IPS DF 6.9 (cell line): ENCODE data around the gene HENMT1.
"Not testable (repeated sequence)": the region's sequence is repeated elsewhere in the genome, so short reads cannot be mapped to it uniquely, and the experiment has no call there.

ENCODE experiments used
- DNase-seq: peaks from one replicate; pipeline ENCODE4 v3.0.0-alpha.2; 2013; ENCODE audit warnings: low read depth, low spot score
- H3K27ac ChIP-seq: one replicate; pipeline ENCODE4 v1.5.1; 2013; ENCODE audit warnings: low read length, control low read depth
- H3K27me3 ChIP-seq: 2 replicates; pipeline ENCODE4 v1.6.1; 2013; ENCODE audit warnings: mild to moderate bottlenecking, low read length; ENCODE audit not compliant: control insufficient read depth, insufficient read depth
- H3K36me3 ChIP-seq: 2 replicates; pipeline ENCODE4 v1.6.1; 2013; ENCODE audit warnings: low read length; ENCODE audit not compliant: control insufficient read depth, insufficient read depth
- H3K4me1 ChIP-seq: 2 replicates; pipeline ENCODE4 v1.6.1; 2013; ENCODE audit warnings: low read length; ENCODE audit not compliant: control insufficient read depth, insufficient read depth
- H3K4me3 ChIP-seq: 2 replicates; pipeline ENCODE4 v1.5.1; 2013; ENCODE audit warnings: mild to moderate bottlenecking, low read length
- H3K9me3 ChIP-seq: 2 replicates; pipeline ENCODE4 v1.6.1; 2013; ENCODE audit warnings: low read length, inconsistent platforms; ENCODE audit not compliant: control insufficient read depth, insufficient read depth
- WGBS: extraction: QIAGEN DNeasy Blood & Tissue Kit; methylation state at CpG from one replicate; pipeline ENCODE4 v1.1.7; 2013; ENCODE audit warnings: mixed read lengths, missing lambda C conversion rate; ENCODE audit not compliant: insufficient read length, insufficient coverage; 5-methylcytosine and 5-hydroxymethylcytosine counted together

Gene HENMT1

GRCh38 chr1:108692724-108693655 lies 32.1 kb upstream of the HENMT1 start:
- WGBS: no CpG with 5 or more reads among the region's 36 CpGs
- no peaks in the 10 kb centered on the region for H3K9me3 ChIP-seq
- H3K27me3 ChIP-seq: no peaks in the 10 kb centered on the region
- no peak for DNase-seq
- H3K4me3 ChIP-seq: peak overlapping the region; percentile 82
- H3K4me1 ChIP-seq: no peaks in the 10 kb centered on the region
- H3K27ac ChIP-seq: no peak overlapping the region
- peaks cover 7% of the 10 kb centered on the region; the same call in 1 of the 2 replicates for H3K36me3 ChIP-seq

- no peaks in the 10 kb centered on the region for H3K27me3 ChIP-seq
- peak within 1 kb of the TSS; percentile 82 for H3K4me3 ChIP-seq
- peak; percentile 66 for DNase-seq
- peaks cover 4% of the 10 kb centered on the region; the same call in 1 of the 2 replicates for H3K36me3 ChIP-seq
- no peaks in the 10 kb centered on the region for H3K9me3 ChIP-seq
- H3K27ac ChIP-seq: no peak within 1 kb of the TSS
- WGBS: no CpG with 5 or more reads among the region's 59 CpGs
- no peaks in the 10 kb centered on the region for H3K4me1 ChIP-seq
These were observed 31.2 kb upstream of the HENMT1 start, which contains the start of gene PRPF38B for GRCh38 chr1:108691942-108692723. Gene PRPF38B (plus strand): TSS chr1:108692310. CDS start chr1:108692592, 282 bp downstream.

GRCh38 chr1:108691128-108691941 lies 30.4 kb upstream of the HENMT1 start:
- Histone ChIP-seq H3K27ac (no peak overlapping the region), H3K27me3 (no peaks in the 10 kb centered on the region), H3K4me1 (no peaks in the 10 kb centered on the region), H3K9me3 (no peaks in the 10 kb centered on the region), H3K4me3 (peak overlapping the region; percentile 82; the same call in 1 of the 2 replicates), H3K36me3 (no peaks in the 10 kb centered on the region)
- 100% methylated on average over 2 of the region's 12 CpGs for WGBS
- DNase-seq: no peak

GRCh38 chr1:108686614-108687313 lies 25.9 kb upstream of the HENMT1 start:
- no peak for DNase-seq
- H3K4me1 ChIP-seq: no peaks in the 10 kb centered on the region
- H3K4me3 ChIP-seq: no peak overlapping the region
- no peaks in the 10 kb centered on the region; the same call in 1 of the 2 replicates for H3K9me3 ChIP-seq
- H3K27me3 ChIP-seq: no peaks in the 10 kb centered on the region
- no CpG with 5 or more reads among the region's 2 CpGs for WGBS
- H3K36me3 ChIP-seq: no peaks in the 10 kb centered on the region
- H3K27ac ChIP-seq: no peak overlapping the region

- Histone ChIP-seq H3K27ac (no peak overlapping the region), H3K27me3 (no peaks in the 10 kb centered on the region), H3K4me1 (no peaks in the 10 kb centered on the region), H3K9me3 (no peaks in the 10 kb centered on the region; the same call in 1 of the 2 replicates), H3K4me3 (no peak overlapping the region), H3K36me3 (no peaks in the 10 kb centered on the region)
- no peak for DNase-seq
- WGBS: no CpG with 5 or more reads among the region's 1 CpG
These were observed 24.6 kb upstream of the HENMT1 start for GRCh38 chr1:108685529-108685928.

- H3K9me3 ChIP-seq, H3K4me3 ChIP-seq, H3K27ac ChIP-seq, H3K4me1 ChIP-seq, DNase-seq, H3K27me3 ChIP-seq, H3K36me3 ChIP-seq: not testable (repeated sequence)
- WGBS: no CpG with 5 or more reads among the region's 4 CpGs
These were observed 20.8 kb upstream of the HENMT1 start for GRCh38 chr1:108681701-108682100.

- Histone ChIP-seq H3K27ac (no peak overlapping the region), H3K36me3 (no peaks in the 10 kb centered on the region), H3K27me3 (no peaks in the 10 kb centered on the region), H3K4me1 (no peaks in the 10 kb centered on the region), H3K4me3 (no peak overlapping the region), H3K9me3 (no peaks in the 10 kb centered on the region; the same call in 1 of the 2 replicates)
- no peak for DNase-seq
- no CpG with 5 or more reads among the region's 10 CpGs for WGBS
These were observed 18.8 kb upstream of the HENMT1 start for GRCh38 chr1:108679586-108680213.

GRCh38 chr1:108678706-108679105 lies 17.8 kb upstream of the HENMT1 start:
- no peaks in the 10 kb centered on the region for H3K36me3 ChIP-seq
- no CpG with 5 or more reads among the region's 4 CpGs for WGBS
- H3K27me3 ChIP-seq: no peaks in the 10 kb centered on the region
- H3K4me1 ChIP-seq: no peaks in the 10 kb centered on the region
- no peak overlapping the region for H3K27ac ChIP-seq
- H3K4me3 ChIP-seq: no peak overlapping the region
- no peak for DNase-seq
- H3K9me3 ChIP-seq: no peaks in the 10 kb centered on the region

- no peak overlapping the region for H3K4me3 ChIP-seq
- H3K4me1 ChIP-seq: no peaks in the 10 kb centered on the region
- no peaks in the 10 kb centered on the region for H3K27me3 ChIP-seq
- WGBS: no CpG with 5 or more reads among the region's 2 CpGs
- no peaks in the 10 kb centered on the region for H3K9me3 ChIP-seq
- H3K27ac ChIP-seq: no peak overlapping the region
- no peaks in the 10 kb centered on the region for H3K36me3 ChIP-seq
- DNase-seq: no peak
These were observed 10.2 kb upstream of the HENMT1 start for GRCh38 chr1:108671143-108671542.
